ENCODE data around the gene NSD2.
"Not testable (repeated sequence)": the region's sequence is repeated elsewhere in the genome, so short reads cannot be mapped to it uniquely, and the experiment has no call there.

The NSD2 gene

DNA sequence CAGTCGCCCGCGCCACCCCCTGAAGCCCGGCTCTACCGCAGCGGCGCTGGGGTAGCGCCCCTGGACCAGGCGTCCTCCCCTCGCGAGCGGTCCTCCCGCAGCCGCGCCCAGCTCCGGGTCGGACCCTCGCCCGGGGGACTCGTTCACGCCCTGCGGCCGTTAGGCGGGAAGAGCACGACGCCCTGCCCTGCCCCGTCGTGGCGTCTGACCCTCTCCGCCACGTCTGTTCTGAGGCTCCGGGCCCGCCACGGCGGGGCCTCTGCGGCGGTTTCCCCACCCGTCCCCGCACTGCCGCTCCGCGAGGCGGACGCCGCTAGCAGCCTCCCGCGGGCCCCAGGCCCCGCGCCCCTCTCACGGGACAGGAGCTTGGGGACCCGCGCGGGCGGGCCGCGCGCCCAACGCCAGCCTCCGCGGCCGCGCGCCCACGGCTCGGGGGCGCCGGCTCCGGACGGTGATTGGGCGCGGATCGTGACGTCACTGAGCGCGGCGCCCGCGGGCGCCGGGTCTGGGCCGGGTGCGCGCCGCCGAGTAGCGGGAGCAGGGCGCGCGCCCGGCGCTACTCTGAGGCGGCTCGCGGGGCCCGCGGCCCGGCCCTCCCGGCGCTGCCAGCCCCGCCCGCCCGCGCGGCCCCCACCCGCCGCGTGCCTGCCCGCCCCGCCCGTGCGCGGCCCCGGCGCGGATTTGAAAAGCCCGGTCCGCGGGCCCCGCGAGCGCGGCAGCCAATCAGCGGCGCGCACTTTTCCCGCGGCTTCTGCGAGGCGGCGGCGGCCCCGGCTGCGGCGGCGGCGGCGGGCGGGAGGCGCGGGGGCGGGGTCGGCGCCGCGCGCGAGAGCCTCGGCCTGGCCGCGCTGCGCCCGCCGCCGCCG, at the start of gene NSD2:
Gene NSD2 (plus strand): TSS at position 816 of the 866 bp plus-strand sequence. CDS start 29,262 bp downstream, outside the sequence.
- DNase-seq: peak; percentile 93

DNA sequence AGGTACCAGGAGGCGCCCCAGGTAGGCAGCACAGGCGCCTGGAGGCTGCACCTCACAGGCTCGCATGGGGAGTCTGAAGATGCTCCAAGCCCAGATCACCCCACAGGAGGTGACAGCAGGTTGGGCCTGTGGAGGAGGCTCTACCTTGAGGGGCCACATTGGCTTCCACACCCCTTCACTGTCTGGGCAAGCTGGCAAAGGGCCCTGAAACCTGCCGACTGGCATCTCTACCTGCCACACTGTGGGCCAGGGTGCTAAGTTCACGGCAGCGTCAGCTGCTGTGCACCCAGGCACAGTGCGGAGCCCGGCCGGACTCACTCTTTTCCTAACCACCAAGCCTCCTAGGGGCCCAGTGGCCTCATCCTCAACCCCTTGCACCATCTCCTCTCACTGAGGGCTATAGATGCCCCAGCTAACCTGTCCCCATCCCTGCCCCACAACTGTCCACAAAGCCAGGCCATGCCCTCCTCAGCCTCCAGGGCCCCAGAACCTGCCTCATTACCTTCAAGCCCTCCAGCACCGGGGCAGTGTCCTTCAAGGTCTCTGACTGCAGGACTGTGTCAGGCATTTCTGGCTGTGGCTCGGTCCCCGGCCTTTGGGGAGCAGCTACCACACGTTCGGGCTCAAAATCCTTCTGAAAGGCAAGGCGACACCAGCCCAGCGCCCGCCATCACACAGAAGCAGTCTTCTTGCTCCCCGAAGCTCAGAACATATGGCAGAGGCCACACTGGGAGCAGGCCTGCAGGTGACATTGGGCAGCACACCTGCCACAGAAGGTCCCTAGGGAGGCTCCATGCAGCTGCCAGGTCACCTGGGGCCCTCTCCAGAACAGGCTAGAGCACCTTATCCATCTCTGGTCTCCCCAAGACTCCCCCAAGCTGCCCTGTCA, 49.3 kb upstream of the NSD2 start:
- no peak for DNase-seq

DNA sequence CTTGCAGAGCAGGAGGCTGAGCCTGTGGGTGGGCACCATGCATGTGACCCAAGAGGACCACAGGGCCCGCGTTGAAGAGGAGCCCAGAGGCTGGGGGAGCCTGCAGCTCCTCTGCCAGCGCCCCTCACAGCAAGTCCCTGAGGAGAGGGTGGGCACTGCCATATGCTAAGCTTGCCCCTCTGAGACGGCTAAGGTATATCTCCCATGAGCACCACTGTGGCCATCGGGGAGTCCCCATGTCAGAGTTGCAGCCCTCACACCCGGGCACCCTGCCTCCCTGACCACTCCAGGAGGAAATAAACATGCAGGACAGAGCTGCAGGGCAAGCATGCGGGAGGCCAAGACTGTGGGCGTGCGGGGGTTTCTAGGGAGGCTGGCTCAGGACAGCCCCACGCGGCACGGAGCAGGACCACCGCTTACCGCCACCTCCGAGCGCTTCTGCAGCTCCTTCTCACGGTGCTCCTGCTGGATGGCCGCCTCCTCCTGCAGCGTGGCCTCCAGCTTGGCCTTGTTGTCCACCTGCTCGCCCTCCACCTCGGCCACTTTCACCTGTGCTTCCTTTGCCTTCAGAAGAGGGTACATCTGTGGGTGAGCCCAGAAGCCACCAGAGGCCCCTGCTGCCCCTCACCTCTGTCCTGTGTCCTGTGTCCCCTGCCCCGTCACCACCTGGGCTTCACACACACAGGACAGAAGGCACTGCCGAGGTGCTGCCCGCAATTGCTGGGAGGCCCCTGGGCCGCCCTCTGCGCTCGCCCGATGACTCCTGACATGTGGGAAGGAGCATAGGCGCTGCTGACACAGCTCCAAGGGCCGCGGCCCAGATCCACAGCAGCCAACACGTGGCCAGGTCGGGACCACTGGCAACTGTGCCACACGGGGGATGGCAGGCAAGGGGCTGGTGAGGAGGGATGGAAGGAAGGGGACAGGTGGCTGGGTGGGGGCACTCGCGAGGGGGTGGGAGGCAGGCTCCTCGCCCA, 48.3 kb upstream of the NSD2 start:
- no peak for DNase-seq

DNA sequence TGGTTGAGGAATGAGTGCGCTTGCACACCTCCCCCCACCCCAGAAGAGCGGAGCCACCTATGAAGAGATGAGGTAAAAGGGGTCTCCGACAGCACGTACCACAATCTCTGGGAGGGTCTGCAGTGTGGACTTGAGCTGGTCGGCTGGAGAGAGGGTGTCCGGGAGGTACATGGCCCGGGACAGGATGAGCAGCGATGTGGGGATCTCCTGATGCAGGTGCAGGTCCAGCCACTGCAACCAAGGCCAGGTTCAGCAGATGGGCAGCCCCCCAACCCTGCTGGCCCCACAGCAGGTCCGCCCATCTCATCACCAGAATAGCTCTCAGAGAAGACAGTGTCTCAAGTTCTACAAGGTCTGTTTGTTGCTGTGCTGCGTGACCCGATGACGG, 47.7 kb upstream of the NSD2 start:
- no peak for DNase-seq

DNA sequence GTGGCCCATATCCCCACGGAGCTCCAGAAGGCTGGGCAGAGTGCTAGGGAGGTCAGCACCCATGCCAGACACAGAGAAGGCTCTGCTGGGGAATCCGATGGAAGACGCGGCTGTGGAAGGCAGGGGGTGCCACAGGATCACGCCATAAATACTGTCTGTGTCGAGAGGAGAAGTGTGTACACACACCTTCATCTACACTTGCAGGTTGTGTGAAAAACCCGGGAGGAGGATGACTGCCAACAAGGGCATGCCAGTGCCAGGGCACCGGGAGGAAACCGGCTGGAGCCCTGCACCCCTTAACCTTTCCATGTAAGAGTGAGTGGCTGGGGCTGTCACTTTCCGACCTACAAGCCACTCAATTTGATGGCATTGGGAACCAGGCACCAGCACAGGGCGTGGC, 46.4 kb upstream of the NSD2 start:
- no peak for DNase-seq

DNA sequence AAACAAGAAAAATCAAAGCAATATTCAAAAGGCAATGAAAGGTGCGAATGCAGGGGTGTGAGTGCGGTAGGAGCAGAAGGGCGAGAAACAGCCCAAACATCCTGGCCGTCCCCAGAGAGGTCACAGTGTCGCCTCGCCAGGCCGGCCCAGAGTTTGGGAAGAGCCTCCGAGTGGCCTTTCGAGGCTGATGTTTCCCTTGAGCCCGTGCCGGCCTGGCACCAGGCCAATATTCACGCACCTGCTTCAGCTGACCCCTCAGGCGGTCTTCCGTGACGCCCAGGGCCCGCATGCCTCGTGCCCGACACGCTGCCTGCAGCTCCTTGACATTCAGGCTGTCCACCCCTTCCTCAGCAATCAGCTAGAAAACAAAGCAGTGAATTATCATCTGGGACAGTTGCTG, 45.9 kb upstream of the NSD2 start:
- DNase-seq: no peak

DNA sequence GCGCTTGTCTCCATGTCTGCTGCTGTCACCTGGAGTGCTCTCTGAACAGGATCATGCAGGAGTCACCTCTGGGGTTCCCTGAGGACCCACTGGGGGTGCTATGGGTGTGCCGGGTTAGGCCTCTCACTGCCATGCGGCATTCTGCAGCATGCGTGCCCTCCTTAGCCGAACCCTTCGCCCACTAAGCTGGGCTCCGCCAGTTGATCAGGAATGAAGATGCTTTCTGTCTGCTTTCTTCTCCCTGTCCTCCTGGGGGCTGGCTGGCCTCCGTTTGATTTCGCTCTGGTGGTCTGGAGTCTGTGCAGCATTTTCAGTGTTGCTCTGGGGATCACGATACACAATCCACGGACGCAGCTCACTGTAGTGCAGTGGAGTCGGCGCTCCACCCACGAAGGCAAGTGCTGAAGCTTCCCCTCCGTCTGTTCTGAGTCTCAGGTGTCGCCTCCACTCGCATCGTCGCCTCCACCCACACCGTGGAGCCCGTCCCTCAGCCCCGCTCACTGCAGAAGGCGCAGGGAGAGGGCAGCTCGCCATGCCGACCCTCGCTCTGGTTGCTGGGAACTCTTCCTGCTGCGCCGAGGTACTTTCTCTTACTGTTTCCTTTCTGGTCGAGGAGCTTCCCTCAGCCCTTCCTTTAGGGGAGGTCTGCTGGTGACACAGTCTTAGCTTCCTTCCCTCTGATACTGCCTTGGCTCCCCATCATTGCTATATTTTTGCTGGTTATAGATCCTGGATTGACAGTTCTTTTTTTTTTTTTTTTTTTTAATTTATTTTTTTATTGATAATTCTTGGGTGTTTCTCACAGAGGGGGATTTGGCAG, 44.5 kb upstream of the NSD2 start:
- DNase-seq: no peak

DNA sequence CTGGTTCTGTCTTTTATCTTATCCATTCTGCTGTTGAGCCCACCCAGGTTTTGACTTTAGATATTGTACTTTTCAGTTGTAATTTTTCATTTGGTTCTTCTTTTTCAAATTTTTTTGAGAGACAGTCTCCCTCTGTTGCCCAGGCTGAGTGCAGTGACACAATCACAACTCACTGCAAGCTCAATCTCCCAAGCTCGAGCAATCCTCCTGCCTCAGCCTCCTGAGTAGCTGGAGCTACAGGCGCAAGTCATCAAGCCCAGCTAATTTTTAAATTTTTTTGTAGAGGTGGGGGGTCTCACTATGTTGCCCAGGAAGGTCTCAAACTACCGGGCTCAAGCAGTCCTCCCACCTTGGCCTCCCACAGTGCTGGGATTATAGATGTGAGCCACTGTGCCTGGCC, 41.0 kb upstream of the NSD2 start:
- DNase-seq: no peak

DNA sequence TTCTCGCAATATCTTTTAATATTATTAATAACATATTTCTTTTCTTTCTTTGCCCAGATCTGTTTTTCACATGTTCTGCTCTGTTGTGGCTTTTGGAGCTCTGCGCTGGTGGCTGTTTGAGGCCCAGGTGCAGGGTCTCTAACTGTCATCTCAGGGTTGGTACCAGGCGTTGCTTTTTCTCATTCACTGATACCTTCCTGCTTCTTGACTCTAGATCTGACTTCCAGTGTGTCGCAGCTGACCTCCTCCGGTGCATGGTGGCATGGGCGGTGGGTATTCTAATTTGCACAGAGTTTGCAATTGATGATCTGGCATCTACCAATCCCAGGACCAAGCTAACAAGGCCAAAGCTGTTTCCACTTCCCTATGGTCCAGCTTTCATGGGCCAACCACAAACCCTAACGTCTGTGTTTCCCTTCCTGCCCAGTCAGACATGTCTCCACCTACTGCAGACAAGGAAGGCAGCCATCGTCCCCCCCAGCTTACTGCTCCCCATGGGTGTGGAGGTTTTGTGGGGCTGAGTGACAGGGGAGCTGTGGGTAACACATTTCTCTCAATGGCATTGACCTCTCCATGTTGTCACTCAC, 40.5 kb upstream of the NSD2 start:
- DNase-seq: no peak

DNA sequence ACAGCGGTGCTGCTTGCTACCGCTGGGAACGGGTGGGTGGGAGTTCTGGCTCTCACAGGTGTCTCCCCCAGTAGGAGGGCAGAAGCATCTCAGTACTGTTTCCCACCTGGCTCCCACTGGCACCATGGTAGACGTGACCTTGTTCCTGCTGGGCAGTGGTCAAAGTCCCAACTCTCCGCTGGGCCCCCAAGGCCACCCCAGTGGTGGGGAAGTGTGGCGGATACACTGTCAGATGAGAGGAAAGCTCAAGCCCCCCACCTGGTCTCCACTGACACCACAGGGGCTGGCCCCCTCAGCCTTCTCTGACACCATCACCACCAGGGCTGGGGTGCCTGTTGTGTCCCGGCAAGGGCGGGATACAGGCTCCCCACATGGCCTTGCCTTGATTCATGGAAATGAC, 39.9 kb upstream of the NSD2 start:
- DNase-seq: no peak

DNA sequence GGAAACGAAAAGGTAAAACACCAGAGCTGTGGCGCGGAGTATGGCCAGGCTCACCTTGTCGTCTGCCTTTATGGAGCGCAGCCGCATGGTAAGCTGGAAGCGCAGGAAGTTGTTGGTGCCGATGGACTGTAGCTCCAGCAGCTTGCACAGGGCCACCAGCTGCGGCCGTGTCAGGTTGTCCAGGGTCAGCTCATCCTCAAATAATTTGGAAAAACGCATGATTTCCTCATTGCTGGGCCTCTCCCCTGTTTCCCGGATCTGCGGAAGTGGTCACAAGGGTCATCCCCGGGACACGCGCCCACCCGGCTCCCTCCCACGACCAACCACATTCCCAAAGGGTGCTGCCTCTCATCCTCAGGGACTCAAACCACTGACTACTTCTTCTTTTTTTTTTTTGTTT, 38.5 kb upstream of the NSD2 start:
- DNase-seq: no peak

DNA sequence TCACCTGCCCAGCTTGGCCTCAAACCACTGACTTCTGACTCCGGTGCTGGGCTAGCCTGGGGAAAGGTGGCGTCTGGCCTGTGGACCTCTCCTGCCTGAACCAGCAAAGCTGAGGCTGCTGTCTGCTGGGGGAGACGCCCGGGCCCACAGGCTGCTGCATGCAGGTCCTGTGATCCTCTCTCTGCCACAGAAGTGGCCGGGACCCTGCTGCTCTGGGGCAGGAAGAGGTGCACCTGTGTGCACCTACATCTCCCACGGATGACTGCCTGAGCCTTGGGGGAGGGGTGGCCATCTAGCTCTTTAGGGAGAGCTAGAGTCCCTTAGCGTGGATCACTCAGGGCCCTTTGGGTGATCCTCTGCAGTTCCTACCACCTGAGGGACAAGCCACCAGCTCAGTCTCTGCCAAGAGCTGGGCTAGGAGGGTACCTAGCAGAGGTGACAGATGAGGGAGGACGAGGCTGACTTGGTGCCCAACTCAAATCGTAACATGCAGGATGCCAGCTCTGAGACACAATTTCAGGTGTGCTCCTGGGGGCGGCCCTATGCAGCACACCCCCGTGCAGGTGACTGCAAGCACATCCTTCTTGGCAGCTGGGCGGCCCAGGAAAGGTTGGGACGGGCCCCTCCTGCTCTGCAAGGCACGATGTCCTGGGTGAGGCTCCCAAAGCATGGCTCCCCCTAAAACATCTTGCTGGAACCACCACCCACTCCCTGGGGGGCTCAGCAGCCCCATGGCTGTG, 37.7 kb upstream of the NSD2 start:
- no peak for DNase-seq

DNA sequence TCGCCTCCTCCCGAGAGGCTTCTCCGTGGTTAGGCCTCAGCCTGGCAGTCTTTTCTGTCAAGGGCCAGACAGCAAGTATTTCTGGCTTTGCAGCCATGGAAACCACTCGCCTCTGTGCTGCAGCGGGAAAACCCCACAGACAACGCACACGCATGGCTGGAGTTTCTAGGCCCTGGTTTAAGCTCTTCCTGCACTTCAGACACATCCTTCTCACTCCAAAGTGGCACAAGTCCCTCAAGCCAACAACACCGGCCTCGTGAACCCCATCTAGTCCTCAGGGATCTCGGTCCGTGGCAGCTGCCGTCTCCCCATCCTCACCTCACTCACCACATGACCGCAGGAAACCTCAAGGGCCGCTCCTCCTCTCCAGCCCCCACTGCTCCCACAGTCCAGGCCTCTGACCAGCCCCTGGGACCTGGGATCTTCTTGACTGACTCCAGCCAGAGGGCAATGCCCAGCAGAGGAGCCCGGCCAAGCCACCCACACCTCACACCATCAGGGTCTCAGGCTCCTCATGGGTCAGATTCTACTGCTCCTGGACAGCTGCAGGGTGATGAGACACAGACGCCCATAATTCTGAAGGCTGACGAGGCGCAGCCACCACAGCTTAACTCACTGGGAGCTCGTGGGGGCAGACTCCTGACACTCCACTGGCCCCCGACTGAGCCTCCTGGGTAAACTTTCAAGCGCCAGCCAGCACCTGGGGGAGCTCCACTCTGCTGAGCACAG, 37.0 kb upstream of the NSD2 start:
- DNase-seq: no peak

DNA sequence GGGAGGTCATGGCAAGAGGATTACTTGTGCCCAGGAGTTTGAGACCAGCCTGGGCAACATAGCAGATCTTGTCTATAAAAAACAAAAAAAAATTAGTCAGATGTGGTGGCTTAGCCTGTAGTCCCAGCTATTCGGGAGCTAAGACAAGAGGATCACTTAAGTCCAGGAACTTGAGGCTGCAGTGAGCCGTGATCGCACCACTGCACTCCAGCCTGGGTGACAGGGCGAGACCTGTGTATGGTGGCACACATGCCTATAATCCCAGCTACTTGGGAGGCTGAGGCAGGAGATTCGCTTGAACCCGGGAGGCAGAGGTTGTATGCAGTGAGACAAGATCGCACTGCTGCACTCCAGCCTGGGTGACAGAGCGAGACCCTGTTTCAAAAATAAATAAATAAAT, 35.4 kb upstream of the NSD2 start:
- not testable (repeated sequence) for DNase-seq

DNA sequence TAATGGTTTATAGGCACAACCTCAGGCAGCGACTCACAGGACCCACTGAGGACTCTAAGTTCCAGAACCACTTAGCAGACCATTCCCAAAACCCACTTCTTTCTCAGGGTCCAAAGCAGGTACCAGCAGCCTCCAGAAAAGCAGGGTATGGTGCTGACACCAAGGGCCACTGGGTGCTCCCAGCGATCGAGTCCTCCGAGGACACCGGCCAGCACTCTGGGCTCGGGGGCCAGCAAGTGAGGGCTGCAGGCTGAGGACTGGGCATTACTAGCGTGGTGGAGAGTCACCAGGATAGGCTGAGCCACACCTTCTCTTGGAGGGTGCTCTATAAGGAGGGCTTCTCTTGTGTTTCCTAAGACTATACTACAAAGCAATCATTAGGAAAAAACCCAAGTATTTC, 34.5 kb upstream of the NSD2 start:
- no peak for DNase-seq

DNA sequence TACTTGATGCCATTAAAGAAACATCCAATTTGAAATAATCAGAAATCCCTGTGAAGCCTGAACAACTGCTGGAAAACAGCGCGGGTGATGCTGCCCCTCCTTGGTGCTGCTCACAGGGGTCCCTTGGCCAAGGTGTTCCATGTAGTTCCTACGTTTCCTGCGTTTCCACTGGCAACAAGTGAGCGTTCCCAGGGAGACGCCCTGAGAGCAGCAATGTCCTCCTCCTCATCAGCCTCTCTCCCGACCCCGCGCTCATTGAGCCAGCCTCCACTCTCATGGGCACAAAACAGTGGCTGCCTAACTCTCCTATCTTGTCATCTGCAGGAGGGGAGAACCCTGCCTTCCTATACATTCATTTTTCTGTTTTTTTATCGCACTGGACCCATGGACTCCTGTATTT, 34.1 kb upstream of the NSD2 start:
- DNase-seq: no peak

DNA sequence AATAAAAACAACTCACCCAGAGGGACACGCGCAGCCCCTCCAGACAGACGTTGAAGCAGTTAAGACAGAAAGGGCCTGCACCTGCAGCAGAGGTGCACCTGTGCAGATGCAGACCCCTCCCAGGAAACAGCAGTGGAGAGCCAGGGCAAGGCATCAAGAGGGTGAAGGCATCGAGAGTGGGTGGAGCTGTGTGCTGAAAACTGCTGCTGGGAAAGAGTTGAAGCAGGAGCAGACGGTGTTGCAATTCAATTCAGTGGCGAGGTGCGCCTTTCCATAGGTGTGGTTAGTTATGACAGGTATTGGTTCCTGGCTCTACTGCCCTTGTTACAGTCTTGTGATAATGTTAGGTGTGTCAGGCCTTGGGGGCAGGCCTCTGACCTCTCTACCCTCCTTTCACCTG, 31.9 kb upstream of the NSD2 start:
- DNase-seq: no peak

DNA sequence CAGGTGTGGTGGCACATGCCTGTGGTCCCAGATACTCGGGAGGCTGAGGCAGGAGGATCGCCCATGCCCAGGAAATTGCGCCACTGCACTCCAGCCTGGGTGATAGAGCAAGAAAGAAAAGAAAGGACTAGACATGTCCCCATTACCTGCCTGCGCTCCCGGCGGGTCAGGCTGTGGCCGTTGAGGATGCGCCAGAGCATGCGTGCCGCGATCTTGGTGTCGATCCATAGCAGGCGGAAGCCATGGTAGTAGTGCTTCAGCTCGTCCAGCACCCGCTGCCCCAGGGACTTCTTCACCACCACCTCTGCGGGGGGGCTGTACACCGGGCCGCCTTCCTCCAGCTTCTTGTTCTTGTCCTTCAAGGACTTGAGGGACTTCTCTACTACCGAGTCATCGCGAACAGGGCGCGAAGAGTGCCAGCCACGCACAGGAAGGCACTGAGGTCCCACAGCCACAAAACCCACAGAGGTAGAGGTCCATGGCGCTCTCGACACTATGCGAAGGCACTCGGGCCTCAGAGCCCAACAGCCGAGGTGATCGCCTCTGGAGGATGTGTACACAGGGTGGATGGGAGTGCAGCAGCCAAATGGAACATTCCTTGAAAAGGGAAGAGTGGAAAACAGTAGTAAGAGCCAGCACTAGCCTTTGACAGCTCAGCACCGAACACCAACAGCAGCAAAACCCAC, 29.8 kb upstream of the NSD2 start:
- DNase-seq: no peak

DNA sequence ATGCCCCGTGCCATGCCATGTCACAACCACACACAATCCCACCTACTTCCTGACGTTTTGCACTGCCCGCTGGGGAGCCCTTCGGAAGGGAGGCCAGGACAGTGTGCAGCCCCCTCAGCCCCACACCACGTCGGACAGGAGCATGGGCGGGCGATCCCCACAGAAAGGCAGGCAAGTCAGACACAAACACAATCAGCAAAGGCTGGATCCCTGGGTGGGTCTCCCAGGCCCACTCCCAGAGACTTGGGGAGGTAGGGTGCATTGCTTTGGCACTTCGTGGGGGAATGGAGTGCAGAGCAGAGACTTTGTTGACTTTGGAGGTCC, 29.3 kb upstream of the NSD2 start:
- DNase-seq: no peak
